Stimulated activated CD8-positive, alpha-beta memory T cell treated with anti-CD3 and anti-CD28 coated beads, Interleukin-2, amount 100 ng/mL, for 1 hour (primary cell): ENCODE measurements around the gene TNFRSF6B.

Experiments used
- DNase-seq, 2 donors: peaks; one replicate each; pipeline ENCODE4 v3.0.0-alpha.2; 2020; ENCODE audit warnings: low read depth in 2 of 2

TNFRSF6B gene

GRCh38 chr20:63685269-63686026, 11.0 kb upstream of the TNFRSF6B start:
- no peak for DNase-seq

GRCh38 chr20:63686094-63686491, 10.4 kb upstream of the TNFRSF6B start:
- DNase-seq, result no peak

- no peak for DNase-seq
Measured at GRCh38 chr20:63686492-63687321, 9.7 kb upstream of the TNFRSF6B start.

GRCh38 chr20:63687419-63688178, 8.9 kb upstream of the TNFRSF6B start:
- no peak for DNase-seq

- DNase-seq, result no peak
Measured at GRCh38 chr20:63688228-63689045, 8.0 kb upstream of the TNFRSF6B start.

- DNase-seq, result no peak
Measured at GRCh38 chr20:63689046-63690002, 7.1 kb upstream of the TNFRSF6B start.

GRCh38 chr20:63690003-63690897, 6.2 kb upstream of the TNFRSF6B start:
- DNase-seq, result no peak

- DNase-seq, result no peak
Measured at GRCh38 chr20:63690898-63691710, 5.3 kb upstream of the TNFRSF6B start.

GRCh38 chr20:63691711-63692435, 4.6 kb upstream of the TNFRSF6B start:
- no peak for DNase-seq

GRCh38 chr20:63692436-63693082, 3.9 kb upstream of the TNFRSF6B start:
- DNase-seq, result no peak

GRCh38 chr20:63693083-63693732, 3.2 kb upstream of the TNFRSF6B start:
- no peak for DNase-seq

GRCh38 chr20:63693733-63694583, 2.5 kb upstream of the TNFRSF6B start:
- no peak for DNase-seq

GRCh38 chr20:63694584-63695423, 1.6 kb upstream of the TNFRSF6B start:
- no peak for DNase-seq

- DNase-seq, result no peak
Measured at GRCh38 chr20:63695424-63696305, 787 bp upstream of the TNFRSF6B start.
